Measurements from ENCODE around the gene LEMD2.

GRCh38 chr6:33740204-33740608 lies 48.7 kb downstream of the LEMD2 start:
- TF ChIP-seq CTCF (IDR thresholded peaks at IDR 0.05) (no peak), POLR2A (IDR thresholded peaks at IDR 0.05) (no peak)

All from esophagus squamous epithelium (tissue), 4 donors.